ENCODE measurements around the gene CFAP43.

DNA sequence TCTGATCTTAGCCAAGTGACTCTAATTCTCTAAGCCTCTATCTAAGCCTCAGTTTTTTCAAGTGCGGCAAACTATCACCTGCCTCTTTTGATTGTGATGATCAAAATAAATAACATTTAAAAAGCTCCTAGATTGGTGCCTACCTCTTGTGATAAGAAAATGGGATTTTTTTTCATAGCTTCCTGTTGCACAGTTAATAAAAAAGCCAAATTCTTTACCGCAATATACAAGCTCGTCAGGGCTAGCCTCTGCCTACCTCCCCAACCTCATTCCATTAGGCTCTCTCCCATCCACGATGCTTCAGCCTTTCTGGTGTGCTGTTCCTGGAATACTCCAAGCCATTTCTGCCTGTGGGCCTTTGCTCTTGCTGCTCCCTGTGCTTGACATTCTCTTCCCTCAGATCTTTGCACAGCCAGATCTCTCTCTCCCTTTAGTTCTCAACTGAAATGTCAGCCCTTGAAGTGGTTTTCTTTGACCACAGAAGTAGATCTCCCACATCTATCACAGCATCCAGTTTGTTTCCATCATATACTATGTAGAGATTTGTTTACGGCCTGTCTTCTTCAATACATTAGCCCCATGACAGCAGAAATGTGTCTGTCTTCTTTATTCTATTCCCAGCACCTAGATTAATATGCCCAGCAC, 61.4 kb downstream of the CFAP43 start:
- TF ChIP-seq JUN (IDR thresholded peaks at IDR 0.05; ENCODE audit: low read depth, low read length): no peak
- TF ChIP-seq JUND (IDR thresholded peaks at IDR 0.05; ENCODE audit: low read length): no peak
- TF ChIP-seq CTCF (IDR thresholded peaks at IDR 0.05; ENCODE audit: control extremely low read depth in 1 of 3, insufficient read depth in 1 of 3, low read depth in 1 of 3, low read length in 3 of 3): no peak
- TF ChIP-seq POLR2AphosphoS5 (IDR thresholded peaks at IDR 0.05; ENCODE audit: low read depth, low read length): no peak
- no peak for TF ChIP-seq SP1 (IDR thresholded peaks at IDR 0.05; ENCODE audit: low read depth, low read length)
- TF ChIP-seq USF2 (IDR thresholded peaks at IDR 0.05; ENCODE audit: low read length): no peak
- no peak for TF ChIP-seq SIX5 (IDR thresholded peaks at IDR 0.05; ENCODE audit: low read depth, low read length)
- TF ChIP-seq PHF8 (conservative IDR thresholded peaks at IDR 0.05; ENCODE audit: low read depth, low read length): no peak
- no peak for TF ChIP-seq SRF (IDR thresholded peaks at IDR 0.05; ENCODE audit: low read depth, low read length)
- no peak for TF ChIP-seq EGR1 (IDR thresholded peaks at IDR 0.05; ENCODE audit: borderline replicate concordance, low read depth, low read length)

Data from H1 (cell line).